HuH-7.5 (cell line): Measurements from ENCODE around the gene AKAP13.

Experiments
- DNase-seq: peaks from one replicate; pipeline ENCODE4 v3.0.0; 2011; ENCODE audit warnings: low spot score

The AKAP13 gene

DNA sequence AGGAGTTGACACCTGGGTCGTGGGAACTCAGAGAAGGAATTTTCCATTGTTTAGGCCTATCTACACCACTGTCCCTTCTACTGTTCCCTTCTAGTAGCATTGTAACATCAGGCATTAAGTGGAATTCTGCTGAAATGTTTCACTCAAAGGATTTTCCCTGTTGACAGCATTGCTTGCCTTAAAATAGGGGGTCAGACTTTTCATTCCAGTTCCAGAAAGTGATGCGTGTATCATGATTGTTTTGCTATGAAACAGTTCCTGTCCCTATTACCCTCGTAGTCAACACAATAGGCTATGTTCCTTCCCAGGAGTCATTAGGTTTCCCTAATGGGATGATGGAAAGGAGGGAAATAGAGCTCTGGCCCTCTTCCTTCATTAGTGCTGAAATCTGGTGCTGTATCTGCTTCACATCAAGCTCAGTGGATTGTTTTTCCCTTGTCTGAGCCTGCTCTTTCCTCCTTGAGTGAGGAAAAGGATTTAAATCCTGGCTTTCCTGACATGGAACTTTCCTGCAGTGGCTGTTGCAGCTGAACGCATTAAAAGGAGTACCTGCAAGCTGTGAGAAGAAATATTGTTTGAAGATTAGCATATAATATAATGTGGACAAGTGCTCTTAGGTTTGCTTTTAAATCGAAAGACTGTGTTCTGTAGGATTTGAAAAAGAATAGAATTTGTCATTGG, 218.5 kb downstream of the AKAP13 start:
- DNase-seq, result no peak

DNA sequence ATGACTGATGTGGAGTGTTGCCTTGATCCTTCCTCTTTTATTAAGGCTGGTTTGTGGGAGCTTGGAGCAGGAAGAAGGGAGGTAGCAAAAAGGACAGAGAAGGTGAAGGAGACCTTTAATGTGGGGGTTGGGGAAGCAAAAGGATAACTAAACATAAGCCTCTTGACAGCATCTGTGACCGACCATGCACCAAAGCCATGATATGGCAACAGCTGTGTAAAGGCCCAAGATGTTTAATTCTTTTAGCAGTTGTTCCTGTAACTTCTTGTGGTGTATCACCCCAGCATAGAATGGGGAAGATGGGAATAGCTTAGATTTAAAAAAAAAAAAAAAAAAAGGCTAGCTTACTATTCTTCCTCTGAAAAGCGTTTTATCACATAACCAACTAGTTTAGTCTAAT, 219.6 kb downstream of the AKAP13 start:
- no peak for DNase-seq

DNA sequence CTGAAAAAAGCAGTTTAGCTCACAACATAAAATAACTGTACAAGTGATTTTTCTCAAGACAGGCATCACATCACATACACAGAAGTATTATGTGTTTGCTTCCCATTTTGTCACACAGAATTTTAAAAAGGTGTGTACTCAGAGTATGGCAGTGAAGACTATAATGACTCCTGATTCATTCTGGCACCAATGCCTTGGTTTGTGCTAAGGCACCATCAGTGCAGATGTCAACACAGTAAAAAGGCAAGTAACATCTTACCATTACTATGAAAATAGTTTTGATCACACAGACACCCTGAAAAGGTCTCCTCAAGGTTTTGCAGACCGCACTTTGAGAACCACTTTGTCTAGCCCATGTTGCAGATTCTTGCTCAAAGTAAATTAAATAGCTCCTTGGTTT, 222.8 kb downstream of the AKAP13 start:
- no peak for DNase-seq

DNA sequence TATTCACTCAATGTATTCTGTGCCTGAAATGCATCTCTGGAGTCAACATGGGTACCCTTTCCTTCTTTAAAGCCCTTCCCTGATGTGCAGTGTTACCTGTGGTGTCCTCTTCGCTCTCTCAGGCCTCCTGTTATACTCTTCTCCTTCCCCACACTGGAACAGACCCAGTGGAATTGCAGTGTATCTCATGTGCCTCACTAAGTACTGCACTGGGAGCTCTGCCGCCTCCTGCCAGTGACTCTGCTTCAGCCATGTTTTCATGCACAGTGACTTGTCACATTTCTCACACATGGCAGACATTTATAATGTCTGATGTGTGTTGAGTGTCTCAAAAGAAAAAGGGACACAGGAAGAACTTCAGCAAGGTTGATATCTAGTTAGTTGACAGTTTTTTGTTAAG, 223.3 kb downstream of the AKAP13 start:
- no peak for DNase-seq

DNA sequence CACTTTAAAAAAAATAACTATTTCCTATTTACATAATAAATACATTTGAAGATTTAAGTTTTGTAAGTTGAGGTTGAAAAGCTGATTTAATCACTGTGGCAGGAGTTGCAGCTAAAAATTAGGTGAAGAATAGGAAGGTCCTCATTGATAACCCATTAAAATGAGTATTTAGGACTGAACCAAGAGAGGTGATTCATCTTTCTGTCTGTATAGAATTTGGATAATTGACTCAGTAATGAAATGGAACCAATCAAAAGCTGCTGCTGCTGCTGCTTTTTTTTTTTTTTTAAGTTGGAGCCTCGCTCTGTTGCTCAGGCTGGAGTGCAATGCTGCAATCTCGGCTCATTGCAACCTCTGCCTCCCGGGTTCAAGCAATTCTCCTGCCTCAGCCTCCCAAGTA, 223.8 kb downstream of the AKAP13 start:
- DNase-seq, result no peak

DNA sequence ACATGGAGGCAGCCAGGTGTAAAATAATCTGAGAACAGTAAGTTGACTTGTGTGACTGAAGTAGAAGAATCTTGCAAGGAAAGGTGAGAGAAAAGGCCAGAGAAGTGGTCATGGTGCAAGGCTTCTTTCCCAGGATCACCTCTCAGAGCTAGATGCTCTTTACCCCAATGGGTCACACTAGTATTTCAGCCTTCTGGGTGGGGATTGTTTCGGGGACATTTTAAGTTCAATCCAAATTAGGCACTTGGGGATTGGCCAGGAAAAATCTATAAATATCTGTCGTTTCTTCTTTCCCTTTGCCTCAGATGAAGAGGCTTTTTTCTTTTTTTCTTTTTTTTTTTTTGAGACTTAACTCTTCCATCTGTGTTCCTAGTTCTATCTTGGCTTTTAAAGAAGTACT, 226.3 kb downstream of the AKAP13 start:
- no peak for DNase-seq

DNA sequence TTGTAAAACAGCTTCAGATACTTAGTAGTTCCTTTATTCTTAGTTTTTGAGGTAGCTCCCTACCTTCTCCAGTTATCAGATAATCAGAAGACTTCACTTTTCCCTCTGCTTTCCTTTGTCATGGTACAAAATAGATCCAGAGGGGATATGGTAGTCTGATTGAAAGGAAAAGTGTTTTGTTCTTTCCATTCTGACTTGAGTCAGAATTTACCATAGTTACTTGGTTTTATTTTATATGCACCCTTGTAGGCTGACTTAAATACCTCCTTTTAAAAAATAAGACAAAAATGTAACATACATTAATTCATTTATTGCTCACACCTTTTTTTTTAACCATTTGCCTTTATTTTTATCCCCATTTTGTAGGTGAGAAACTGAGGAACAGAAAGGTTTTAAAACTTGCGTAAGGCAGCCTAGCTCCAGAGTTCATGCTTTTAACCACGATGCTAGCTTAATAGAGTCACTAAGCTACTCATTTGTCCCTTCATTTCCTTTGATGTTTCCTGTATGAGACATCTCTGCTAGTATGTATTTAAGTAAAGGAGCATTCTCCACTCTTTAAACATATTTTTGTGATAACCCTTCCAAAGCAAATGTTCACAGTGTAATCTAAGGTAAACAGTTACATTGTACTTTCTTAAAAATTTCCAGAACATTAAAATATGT, 226.9 kb downstream of the AKAP13 start:
- DNase-seq, result no peak

DNA sequence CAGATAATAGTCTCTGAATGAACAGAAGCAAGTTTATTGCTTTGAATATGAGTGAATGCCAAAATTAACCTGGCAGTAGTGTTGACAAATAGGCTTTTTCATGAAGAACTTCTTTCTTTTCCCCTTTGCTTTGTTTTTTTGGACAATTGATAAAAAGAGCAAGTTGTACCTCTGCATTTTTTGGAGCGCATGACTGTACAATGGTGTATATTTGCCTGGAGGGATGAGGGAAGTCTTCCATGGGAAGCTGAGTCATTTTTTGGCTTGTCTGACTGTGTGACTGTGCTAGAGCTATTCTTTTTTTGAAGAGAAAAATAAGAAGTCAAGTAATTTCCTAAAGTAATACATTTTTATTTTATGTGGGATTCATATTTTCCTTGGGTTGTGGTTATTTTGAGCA, 227.4 kb downstream of the AKAP13 start:
- no peak for DNase-seq

DNA sequence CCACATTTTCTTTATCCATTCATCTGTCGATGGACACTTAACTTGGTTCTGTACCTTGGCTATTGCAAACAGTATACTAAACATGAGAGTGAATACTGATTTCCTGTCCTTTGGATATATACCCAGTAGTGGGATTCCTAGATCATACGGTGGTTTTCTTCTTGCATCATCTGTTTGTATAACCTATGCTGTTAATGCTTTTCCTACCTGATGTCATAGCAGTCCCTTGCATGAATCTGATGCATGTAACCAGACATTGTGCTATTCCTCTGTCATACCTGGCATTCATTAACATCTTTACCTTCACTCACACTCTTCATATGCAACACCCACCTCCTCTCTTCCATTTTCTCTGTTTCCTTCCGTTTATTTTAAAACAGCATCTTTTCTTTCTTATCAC, 229.1 kb downstream of the AKAP13 start:
- no peak for DNase-seq

DNA sequence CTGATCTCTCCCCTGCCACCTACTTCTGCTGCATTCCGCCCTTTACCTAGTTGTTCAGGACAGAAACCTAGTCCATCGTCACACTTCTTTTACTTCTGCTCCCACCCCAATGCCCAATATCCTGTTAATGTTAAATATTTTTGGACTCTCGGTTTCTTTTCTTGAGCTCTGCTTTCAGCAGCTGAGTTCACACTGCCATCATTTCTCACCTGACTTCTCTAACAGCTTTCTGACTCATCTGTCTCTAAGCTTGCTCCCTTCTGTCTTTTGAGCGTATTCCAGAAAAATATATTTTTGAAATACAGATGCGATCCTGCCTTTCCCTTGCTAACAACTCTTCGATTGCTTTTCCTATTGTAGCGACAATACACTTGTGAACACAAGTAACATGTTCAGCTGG, 231.0 kb downstream of the AKAP13 start:
- no peak for DNase-seq

DNA sequence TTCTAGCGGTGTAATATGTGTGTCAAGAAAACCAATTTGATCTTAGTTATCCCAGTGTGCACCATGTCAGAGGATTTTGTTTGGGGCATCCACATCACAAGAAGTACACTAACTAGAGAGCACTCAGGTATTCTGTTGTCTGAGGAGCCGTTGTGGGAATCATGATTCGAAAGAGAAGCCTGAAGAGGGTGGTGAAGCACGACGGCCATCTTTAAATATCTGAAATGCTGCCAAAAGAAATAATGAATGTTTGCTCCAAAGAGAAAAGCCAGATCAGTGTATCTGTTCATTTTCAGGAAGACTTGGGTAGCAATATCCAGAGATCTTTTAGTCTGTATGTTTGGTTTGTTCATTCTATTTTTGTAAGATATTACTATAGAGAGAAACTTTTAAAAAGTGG, 233.7 kb downstream of the AKAP13 start:
- no peak for DNase-seq

DNA sequence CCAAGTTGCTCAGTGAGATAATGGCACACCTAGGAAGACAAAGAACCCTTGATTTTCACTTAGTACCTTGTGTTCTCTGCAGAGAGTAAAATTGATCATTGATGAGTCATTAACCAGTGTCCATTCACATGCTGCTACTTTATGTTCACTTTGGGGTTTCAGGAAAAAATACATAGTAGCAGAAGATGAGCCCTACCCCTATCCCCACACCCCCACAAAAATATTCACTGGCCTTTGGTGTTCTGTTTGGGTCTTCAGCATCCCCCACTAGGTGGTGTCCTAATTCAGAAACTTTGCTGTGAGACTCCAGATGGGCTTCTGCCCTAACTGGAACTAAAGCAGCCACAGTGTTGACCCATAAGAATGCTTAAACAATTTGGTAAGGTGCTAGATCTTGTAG, 235.5 kb downstream of the AKAP13 start:
- peak; percentile 15 for DNase-seq

DNA sequence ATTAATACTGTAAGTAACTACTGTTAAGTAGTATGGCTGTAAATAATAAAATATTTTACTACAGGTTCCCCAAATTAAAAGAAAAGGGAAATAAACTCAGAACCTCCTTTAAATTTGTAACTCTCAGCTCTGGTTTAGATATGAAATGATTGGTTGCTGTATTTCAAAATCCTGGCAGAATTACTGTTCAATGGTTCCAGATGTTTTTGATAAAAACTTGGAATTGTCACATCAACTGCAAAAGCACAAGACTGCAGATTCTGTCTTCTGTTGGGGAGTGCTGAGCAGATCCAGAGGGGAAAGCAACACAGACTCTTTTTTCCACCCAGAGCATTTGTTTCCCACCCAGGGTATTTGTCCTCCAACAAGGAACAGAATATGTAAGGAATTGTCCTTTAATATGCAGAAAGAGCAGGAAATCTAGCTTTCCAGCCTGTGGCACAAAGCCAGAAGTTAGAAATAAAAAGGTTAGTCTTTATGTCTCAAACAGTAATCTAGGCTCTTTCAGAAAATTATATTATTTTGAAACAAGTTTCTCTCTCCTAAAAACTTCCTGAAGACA, 236.2 kb downstream of the AKAP13 start:
- DNase-seq, result no peak

DNA sequence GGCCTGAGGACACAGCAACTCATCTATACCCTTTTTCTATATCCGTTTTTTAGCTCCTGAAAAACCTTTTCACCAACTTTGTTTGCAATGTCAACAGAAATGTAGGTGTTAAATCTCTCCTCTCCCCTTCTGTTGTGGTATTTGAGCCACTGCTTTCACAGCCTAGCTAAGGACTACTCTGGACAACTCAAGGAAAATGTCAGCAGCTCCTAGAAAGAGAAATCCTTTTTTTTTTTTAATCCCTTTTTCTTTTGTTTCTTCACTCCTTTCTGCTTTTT, 237.8 kb downstream of the AKAP13 start:
- DNase-seq, result no peak

DNA sequence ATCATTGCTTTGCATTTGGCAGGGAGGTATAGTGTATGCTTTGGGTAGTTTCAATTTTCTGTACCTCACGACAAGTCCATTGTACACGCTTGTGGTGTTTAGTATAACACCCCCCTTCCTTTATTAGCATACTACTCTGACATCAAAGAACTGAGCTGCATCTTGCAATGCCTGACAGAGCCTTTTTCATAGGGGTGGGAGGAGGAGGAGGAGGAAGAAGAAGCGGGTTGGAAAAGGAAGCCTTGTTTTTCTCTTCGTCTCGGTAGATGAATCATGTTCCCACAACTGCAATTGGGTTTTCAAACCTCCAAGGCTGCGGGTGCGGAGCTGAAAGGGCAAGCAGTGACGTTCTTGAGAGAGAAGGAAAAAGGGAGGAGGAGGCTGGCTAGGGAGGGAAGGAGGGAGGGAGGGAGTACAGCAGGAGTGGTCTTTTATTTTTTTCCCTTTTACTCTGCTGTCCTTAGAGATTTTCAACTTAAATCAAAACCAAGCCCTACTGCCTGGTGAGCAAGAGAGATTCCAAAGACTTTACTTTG, 238.6 kb downstream of the AKAP13 start:
- DNase-seq, result no peak

DNA sequence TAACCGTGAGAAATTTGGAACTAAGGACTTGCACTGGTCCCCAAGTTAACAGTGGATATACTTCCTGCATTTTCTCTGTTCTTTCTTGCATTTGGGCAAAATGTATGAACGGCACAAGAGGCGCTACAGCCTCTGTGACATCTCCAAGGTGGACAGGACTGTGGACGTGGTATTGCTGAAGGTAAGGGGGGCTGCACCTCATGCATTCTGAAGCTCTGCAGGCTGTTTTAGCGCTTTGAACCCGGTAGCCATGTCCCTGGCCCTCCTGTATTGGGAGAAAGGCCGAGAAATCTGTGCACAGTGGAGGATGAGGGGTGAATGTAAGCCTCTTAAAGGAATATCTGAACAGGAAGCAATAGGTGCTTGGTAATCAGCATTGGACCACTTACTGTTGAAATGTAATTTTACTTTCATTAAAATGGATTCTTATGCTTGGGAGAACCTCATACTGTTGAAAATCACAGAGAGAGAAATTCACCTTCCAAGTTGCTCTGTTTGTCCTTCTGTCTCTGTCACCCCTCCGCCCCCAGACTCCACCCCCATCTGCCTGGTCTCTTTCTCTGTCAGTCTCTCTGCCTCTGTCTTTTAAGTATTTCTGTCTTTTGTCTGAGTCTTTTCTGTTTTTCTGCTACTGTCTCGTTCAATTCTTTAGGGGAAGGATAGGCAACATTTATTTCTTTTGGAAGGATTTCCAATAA, 239.7 kb downstream of the AKAP13 start:
- no peak for DNase-seq

DNA sequence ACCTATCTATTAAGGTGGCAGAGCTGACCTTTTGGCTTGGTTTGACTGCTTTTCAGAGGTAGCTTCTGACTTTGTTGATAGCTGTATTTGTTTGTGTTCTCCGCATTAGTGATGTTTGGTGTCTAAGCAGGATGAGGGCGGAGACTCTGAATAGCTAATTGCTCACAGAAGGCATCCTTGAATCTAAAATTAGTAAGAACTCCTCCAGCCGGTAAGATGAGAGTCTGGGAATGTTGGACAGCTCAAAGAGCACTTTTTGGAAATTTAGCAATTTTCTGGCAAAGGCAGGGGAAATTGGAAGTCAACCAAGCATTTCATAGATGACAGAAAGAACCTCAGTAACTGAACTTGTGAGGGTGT, 240.3 kb downstream of the AKAP13 start:
- no peak for DNase-seq

DNA sequence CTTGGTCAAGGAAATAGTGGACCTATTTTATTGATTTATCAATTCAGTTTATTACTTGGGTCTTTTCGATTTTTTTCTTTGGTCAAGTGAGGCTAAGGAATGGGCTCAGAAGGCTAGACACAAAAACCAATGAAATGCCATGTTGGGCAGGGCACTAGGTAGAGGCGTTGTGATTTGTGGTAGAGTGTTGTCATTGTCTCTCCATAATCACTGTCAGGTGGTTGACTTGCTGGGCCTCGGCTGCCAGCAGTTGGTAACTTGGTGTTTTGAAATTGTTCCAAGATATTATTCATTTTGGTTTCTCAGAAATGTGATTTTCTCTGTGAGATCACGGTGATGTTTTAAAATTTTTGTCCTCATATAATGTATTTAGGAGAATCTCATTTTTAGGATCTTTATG, 240.7 kb downstream of the AKAP13 start:
- no peak for DNase-seq

DNA sequence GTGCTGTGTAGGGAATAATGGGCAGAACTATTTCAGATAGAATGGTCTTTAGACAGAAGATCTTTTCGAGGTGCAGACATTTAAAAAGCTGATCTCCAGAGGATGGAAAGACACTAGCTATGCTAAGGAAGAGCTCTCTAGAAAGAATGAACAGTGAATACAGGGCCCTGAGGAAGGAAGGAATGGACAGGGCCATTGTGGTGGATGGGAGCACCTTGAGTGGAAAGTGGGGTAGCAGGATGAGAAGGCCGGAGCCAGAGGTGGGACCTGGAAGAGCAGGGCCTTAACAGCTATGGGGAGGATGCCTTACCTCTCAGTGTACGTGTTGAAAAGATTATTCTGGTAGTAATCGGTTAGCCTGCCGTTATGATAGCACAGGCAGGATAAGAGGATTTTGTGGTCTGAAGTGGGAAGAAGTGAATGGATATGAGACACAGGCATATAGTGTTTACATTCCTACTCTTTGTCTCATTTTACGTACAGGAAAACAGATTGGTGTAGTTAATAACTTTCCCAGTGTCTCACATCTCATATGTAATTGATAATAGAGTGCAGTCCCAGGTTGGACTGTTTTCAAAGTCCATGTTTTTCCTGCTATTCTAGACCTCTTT, 241.9 kb downstream of the AKAP13 start:
- no peak for DNase-seq

DNA sequence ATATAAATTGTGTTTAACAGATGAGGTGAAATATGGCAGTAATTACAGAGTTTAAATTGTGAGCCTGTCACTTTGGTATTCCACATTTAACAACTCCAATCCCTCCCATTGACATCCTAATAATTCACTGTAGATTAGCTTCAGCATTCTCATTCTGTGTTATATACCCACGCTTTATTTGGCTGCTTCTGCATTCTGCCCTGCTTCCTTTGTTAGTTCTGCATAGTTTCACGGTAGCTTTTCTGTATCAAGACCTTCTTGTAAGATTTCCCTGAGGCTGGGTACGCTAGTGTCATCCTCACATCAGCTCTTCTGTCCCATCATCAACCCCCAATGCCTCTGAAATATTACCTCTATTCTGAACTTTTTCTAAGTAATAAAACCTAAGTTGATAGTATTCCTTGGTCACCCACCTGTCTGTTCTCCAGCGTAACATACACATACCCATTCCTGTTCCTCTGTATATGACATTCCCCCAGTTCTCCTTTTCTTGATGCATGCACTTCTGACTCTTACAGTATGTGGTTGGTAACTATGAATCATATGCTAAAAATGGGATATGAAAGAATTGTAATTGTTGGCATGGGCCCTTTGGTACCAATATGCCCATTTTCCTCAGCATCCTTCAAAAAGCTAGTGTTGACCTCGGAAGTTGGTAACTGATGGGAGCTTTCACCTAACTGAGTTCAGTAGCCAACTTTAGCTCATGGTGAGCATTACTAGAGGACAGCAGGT, 243.1 kb downstream of the AKAP13 start:
- DNase-seq, result no peak

DNA sequence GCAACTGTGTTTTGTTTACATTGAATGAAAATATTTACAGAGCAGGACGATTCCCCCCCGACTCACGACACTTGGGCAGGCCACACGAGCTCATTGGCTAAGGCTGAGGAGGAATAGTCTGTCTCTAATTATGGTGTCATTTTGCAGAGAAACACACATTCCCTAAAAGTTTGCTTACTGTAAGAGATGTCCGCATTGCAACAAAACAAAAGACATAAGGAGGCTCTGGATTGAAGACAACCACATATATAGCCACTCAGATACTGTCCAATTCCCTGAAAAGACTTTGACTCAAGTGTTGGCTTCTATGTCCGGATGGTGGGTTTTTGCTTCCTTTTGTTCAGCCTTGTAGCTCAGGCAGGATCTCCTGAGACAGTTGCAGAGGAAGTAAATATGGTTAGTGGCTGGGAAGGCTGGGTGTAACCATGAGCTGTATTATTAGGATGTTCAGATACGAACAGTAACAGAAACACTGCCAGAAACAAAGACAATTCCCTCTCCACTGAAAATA, 243.9 kb downstream of the AKAP13 start:
- DNase-seq, result no peak
